HepG2 (cell line): ENCODE data around the gene NFE2L2. TPM values are rescaled to one million over a fixed set of nuclear protein-coding genes. Genes with fewer than 3 reads are reported as not detected.

Experiments used
- CC2D1A ChIP-seq: sonication (generic); formaldehyde crosslinking; IDR thresholded peaks from 2 replicates; pipeline ENCODE4 v1.8.1; 2023; ENCODE audit warnings: mild to moderate bottlenecking, missing genetic modification reagents
- CHD2 ChIP-seq: IDR thresholded peaks from 2 replicates; pipeline ENCODE4 v1.6.1; 2011; ENCODE audit warnings: low read depth, low read length, improper control_type of control experiment
- DPF2 ChIP-seq: sonication (generic); formaldehyde crosslinking; IDR thresholded peaks from 2 replicates; pipeline ENCODE4 v1.4.0; 2020; ENCODE audit warnings: mild to moderate bottlenecking, low read depth, missing genetic modification reagents, borderline replicate concordance
- JUN ChIP-seq: sonication (generic); formaldehyde crosslinking; IDR thresholded peaks from 2 replicates; pipeline ENCODE4 v1.4.0; 2020; ENCODE audit warnings: mild to moderate bottlenecking, missing genetic modification reagents
- KLF13 ChIP-seq: sonication (generic); formaldehyde crosslinking; IDR thresholded peaks from 2 replicates; pipeline ENCODE4 v1.4.0; 2020; ENCODE audit warnings: mild to moderate bottlenecking, missing genetic modification reagents
- MBNL3 ChIP-seq: fragments of 250-450 bp; sonication (Bioruptor Pico); conservative IDR thresholded peaks from 2 replicates; pipeline ENCODE4 v1.8.0; 2022; ENCODE audit warnings: mild to moderate bottlenecking, inconsistent platforms
- ZBTB7B ChIP-seq: sonication (generic); formaldehyde crosslinking; IDR thresholded peaks from 2 replicates; pipeline ENCODE4 v1.4.0; 2020; ENCODE audit warnings: missing genetic modification reagents
- ZEB1 ChIP-seq: IDR thresholded peaks from 2 replicates; pipeline ENCODE4 v1.6.1; 2012; ENCODE audit warnings: mild to moderate bottlenecking, low read depth, inconsistent platforms; ENCODE audit not compliant: insufficient replicate concordance
- ZNF264 ChIP-seq: sonication (generic); formaldehyde crosslinking; IDR thresholded peaks from 2 replicates; pipeline ENCODE4 v1.4.0; 2020; ENCODE audit warnings: missing genetic modification reagents
- polyA plus RNA-seq, 8 experiments: library from polyadenylated mRNA; depleted of rRNA in 3 of 8; stranded (reverse) in 7 of 8; unstranded in 1 of 8; fragments of >200 nt; fragmentation: Illumina TruSeq in 4 of 8; extraction: Trizol in 4 of 8; gene quantifications; 2 replicates each; pipeline versions ENCODE4 v1.2.1 to v1.2.3, GENCODE V29; 2011 to 2016; ENCODE audit warnings: low read depth in 4 of 8, missing spikeins in 1 of 8, mixed read lengths in 1 of 8; ENCODE audit not compliant: insufficient read depth in 1 of 8
- total RNA-seq, 5 experiments: library from RNA; depleted of rRNA; stranded (reverse); fragments of >200 nt; fragmentation: Illumina TruSeq; extraction: Trizol; gene quantifications; 2 replicates each; pipeline ENCODE4 v1.2.3, GENCODE V29; 2016; ENCODE audit warnings: low read depth in 1 of 5
- TF ChIP-seq, protein P1 (sequence below): sonication (generic); formaldehyde crosslinking; IDR thresholded peaks from 2 replicates; pipeline ENCODE4 v1.5.1; 2020; ENCODE audit warnings: missing genetic modification reagents, mild to moderate bottlenecking, borderline replicate concordance
- TF ChIP-seq, protein P2 (sequence below): IDR thresholded peaks from 2 replicates; pipeline ENCODE4 v1.6.1; 2012; ENCODE audit warnings: low read length, improper control_type of control experiment
- TF ChIP-seq, protein P3 (sequence below): sonication (generic); formaldehyde crosslinking; IDR thresholded peaks from 2 replicates; pipeline ENCODE4 v1.8.0; 2022; ENCODE audit warnings: missing genetic modification reagents, mild to moderate bottlenecking, moderate library complexity, borderline replicate concordance
- TF ChIP-seq, protein P4 (sequence below): IDR thresholded peaks from 2 replicates; pipeline ENCODE4 v1.6.1; 2016; ENCODE audit warnings: missing genetic modification reagents, missing compliant biosample characterization
- TF ChIP-seq, protein P5 (sequence below): sonication (generic); formaldehyde crosslinking; IDR thresholded peaks from 2 replicates; pipeline ENCODE4 v1.4.0; 2020; ENCODE audit warnings: mild to moderate bottlenecking, missing genetic modification reagents
- TF ChIP-seq, protein P6 (sequence below): sonication (generic); formaldehyde crosslinking; IDR thresholded peaks from 2 replicates; pipeline ENCODE4 v1.4.0; 2020; ENCODE audit warnings: missing genetic modification reagents

Gene NFE2L2
- total and polyA plus RNA-seq, 2 of the 13 experiments (the other 11 are each of a cell fraction or from before 2014, with no cell fraction given): 84.6 to 215 TPM

DNA sequence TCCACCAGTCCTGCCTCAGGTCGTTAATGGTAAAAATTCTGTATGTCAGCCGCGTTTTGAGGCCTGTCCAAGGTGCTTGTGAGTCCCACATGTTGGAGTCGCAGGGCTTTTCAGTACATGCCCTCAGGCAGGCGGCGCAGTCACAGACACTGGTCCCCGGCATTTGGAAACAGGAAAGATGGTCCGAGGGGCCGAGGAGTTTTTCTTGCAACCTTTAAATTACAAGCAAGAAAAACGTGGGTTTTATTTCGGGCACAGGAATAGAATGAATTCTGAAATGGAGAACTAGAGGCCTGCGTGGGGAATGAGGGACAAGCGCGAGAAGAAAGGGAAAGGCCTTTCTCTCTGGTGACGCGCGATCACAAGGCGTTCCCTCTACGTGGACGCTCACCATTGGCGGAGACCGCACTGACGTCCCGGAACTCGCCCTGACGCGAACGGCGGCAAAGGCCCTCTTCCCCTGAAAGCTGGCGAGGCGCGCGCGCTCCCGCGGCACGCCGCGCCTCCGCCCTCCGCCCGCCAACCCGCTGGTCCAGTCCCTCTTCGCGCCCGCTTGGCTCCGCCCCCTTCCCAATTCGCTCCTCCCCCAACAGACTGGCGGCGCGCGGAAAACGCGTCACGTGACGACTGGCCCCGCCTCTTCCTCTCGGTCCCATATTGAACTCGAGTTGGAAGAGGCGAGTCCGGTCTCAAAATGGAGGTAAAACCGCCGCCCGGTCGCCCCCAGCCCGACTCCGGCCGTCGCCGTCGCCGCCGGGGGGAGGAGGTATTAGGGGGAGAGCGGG lies 52.2 kb downstream of the NFE2L2 start, which contains the start of gene HNRNPA3 (continued):
- TF ChIP-seq, protein P1, sequence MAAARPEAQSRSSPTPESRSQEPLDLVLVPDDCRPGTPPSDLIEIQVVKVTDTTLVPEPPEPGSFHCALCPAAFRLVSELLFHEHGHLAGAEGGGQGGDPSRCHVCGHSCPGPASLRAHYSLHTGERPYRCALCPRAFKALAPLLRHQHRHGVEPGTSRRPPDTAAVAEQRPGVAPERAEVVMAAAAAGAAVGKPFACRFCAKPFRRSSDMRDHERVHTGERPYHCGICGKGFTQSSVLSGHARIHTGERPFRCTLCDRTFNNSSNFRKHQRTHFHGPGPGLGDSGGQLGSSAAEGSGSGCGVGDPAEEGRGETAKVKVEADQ (CRISPR knock-in tag): no peak; the same call in 1 of the 2 replicates
- TF ChIP-seq, protein P2, sequence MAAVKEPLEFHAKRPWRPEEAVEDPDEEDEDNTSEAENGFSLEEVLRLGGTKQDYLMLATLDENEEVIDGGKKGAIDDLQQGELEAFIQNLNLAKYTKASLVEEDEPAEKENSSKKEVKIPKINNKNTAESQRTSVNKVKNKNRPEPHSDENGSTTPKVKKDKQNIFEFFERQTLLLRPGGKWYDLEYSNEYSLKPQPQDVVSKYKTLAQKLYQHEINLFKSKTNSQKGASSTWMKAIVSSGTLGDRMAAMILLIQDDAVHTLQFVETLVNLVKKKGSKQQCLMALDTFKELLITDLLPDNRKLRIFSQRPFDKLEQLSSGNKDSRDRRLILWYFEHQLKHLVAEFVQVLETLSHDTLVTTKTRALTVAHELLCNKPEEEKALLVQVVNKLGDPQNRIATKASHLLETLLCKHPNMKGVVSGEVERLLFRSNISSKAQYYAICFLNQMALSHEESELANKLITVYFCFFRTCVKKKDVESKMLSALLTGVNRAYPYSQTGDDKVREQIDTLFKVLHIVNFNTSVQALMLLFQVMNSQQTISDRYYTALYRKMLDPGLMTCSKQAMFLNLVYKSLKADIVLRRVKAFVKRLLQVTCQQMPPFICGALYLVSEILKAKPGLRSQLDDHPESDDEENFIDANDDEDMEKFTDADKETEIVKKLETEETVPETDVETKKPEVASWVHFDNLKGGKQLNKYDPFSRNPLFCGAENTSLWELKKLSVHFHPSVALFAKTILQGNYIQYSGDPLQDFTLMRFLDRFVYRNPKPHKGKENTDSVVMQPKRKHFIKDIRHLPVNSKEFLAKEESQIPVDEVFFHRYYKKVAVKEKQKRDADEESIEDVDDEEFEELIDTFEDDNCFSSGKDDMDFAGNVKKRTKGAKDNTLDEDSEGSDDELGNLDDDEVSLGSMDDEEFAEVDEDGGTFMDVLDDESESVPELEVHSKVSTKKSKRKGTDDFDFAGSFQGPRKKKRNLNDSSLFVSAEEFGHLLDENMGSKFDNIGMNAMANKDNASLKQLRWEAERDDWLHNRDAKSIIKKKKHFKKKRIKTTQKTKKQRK: no peak
- TF ChIP-seq DPF2 (CRISPR knock-in tag): no peak
- peak; percentile 37 for TF ChIP-seq ZEB1
- TF ChIP-seq, protein P3, sequence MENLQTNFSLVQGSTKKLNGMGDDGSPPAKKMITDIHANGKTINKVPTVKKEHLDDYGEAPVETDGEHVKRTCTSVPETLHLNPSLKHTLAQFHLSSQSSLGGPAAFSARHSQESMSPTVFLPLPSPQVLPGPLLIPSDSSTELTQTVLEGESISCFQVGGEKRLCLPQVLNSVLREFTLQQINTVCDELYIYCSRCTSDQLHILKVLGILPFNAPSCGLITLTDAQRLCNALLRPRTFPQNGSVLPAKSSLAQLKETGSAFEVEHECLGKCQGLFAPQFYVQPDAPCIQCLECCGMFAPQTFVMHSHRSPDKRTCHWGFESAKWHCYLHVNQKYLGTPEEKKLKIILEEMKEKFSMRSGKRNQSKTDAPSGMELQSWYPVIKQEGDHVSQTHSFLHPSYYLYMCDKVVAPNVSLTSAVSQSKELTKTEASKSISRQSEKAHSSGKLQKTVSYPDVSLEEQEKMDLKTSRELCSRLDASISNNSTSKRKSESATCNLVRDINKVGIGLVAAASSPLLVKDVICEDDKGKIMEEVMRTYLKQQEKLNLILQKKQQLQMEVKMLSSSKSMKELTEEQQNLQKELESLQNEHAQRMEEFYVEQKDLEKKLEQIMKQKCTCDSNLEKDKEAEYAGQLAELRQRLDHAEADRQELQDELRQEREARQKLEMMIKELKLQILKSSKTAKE (CRISPR knock-in tag): no peak
- no peak for TF ChIP-seq MBNL3 (CRISPR knock-in tag)
- TF ChIP-seq, protein P4, sequence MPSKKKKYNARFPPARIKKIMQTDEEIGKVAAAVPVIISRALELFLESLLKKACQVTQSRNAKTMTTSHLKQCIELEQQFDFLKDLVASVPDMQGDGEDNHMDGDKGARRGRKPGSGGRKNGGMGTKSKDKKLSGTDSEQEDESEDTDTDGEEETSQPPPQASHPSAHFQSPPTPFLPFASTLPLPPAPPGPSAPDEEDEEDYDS (CRISPR knock-in tag): peak; percentile 95
- peak; percentile 11; the same call in 1 of the 2 replicates for TF ChIP-seq JUN
- no peak for TF ChIP-seq CHD2
- TF ChIP-seq KLF13: no peak
- TF ChIP-seq, protein P5, sequence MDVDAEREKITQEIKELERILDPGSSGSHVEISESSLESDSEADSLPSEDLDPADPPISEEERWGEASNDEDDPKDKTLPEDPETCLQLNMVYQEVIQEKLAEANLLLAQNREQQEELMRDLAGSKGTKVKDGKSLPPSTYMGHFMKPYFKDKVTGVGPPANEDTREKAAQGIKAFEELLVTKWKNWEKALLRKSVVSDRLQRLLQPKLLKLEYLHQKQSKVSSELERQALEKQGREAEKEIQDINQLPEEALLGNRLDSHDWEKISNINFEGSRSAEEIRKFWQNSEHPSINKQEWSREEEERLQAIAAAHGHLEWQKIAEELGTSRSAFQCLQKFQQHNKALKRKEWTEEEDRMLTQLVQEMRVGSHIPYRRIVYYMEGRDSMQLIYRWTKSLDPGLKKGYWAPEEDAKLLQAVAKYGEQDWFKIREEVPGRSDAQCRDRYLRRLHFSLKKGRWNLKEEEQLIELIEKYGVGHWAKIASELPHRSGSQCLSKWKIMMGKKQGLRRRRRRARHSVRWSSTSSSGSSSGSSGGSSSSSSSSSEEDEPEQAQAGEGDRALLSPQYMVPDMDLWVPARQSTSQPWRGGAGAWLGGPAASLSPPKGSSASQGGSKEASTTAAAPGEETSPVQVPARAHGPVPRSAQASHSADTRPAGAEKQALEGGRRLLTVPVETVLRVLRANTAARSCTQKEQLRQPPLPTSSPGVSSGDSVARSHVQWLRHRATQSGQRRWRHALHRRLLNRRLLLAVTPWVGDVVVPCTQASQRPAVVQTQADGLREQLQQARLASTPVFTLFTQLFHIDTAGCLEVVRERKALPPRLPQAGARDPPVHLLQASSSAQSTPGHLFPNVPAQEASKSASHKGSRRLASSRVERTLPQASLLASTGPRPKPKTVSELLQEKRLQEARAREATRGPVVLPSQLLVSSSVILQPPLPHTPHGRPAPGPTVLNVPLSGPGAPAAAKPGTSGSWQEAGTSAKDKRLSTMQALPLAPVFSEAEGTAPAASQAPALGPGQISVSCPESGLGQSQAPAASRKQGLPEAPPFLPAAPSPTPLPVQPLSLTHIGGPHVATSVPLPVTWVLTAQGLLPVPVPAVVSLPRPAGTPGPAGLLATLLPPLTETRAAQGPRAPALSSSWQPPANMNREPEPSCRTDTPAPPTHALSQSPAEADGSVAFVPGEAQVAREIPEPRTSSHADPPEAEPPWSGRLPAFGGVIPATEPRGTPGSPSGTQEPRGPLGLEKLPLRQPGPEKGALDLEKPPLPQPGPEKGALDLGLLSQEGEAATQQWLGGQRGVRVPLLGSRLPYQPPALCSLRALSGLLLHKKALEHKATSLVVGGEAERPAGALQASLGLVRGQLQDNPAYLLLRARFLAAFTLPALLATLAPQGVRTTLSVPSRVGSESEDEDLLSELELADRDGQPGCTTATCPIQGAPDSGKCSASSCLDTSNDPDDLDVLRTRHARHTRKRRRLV: peak; percentile 56; the same call in 1 of the 2 replicates
- TF ChIP-seq ZNF264: peak; percentile 60; the same call in 1 of the 2 replicates
- TF ChIP-seq, protein P6, sequence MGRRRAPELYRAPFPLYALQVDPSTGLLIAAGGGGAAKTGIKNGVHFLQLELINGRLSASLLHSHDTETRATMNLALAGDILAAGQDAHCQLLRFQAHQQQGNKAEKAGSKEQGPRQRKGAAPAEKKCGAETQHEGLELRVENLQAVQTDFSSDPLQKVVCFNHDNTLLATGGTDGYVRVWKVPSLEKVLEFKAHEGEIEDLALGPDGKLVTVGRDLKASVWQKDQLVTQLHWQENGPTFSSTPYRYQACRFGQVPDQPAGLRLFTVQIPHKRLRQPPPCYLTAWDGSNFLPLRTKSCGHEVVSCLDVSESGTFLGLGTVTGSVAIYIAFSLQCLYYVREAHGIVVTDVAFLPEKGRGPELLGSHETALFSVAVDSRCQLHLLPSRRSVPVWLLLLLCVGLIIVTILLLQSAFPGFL: no peak
- TF ChIP-seq CC2D1A: 0 out of 2 replicates have a peak, but pooled peaks have one; percentile 51
- 0 out of 2 replicates have a peak, but pooled peaks have one; percentile 67 for TF ChIP-seq ZBTB7B (CRISPR knock-in tag)
